Coronary artery (tissue), 2 donors: Measurements from ENCODE around the gene MEAK7.

ENCODE experiments used
- DNase-seq: peaks from one replicate; pipeline ENCODE4 v3.0.0-alpha.2; 2017; ENCODE audit warnings: low spot score
- H3K27ac ChIP-seq, 2 donors: fragments of 200-600 bp; sonication (generic); one replicate each; pipeline ENCODE4 v1.5.1; 2016 to 2019
- H3K4me3 ChIP-seq: fragments of 200-600 bp; sonication (generic); 2 replicates; pipeline ENCODE4 v1.5.1; 2016; ENCODE audit warnings: mild to moderate bottlenecking, moderate library complexity
- TF ChIP-seq, protein P1 (sequence below): fragments of 200-600 bp; sonication (generic); IDR thresholded peaks from one replicate; pipeline ENCODE4 v1.5.1; 2019; ENCODE audit warnings: antibody characterized with exemption

MEAK7 gene

DNA sequence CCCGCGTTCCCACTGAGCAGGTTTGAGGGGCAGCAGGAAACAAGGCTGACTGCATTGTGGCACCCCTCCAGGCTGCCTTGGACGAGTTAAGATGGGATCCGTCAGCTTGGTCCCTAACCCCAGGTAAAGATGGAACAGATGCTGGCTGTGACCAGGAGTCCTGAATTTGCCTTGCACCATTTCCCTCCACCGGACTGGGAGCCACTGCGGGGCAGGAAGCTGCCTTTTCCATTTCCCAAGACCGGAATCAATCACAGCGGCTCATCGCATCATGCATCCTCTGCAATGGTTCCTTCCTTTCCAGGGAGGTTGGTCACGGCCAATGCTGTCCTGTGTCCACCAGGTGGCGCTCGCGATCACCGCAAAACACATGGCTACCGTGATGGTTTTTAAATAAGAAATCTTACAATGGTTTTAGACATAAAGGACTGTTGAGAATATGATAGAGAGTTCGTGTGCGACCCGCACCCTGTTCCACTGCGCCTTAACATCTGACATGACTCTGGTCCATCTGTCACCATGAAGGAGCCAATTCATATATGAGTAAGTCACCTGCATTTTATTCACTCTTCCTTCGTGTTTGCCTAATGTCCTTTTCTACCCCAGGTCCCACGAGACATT, 6.8 kb upstream of the MEAK7 start:
- TF ChIP-seq, protein P1, sequence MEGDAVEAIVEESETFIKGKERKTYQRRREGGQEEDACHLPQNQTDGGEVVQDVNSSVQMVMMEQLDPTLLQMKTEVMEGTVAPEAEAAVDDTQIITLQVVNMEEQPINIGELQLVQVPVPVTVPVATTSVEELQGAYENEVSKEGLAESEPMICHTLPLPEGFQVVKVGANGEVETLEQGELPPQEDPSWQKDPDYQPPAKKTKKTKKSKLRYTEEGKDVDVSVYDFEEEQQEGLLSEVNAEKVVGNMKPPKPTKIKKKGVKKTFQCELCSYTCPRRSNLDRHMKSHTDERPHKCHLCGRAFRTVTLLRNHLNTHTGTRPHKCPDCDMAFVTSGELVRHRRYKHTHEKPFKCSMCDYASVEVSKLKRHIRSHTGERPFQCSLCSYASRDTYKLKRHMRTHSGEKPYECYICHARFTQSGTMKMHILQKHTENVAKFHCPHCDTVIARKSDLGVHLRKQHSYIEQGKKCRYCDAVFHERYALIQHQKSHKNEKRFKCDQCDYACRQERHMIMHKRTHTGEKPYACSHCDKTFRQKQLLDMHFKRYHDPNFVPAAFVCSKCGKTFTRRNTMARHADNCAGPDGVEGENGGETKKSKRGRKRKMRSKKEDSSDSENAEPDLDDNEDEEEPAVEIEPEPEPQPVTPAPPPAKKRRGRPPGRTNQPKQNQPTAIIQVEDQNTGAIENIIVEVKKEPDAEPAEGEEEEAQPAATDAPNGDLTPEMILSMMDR: peak; percentile 82
- Histone ChIP-seq H3K27ac (no peak overlapping the region), H3K4me3 (peak overlapping the region; percentile 46)
- peak; percentile 87 for DNase-seq

DNA sequence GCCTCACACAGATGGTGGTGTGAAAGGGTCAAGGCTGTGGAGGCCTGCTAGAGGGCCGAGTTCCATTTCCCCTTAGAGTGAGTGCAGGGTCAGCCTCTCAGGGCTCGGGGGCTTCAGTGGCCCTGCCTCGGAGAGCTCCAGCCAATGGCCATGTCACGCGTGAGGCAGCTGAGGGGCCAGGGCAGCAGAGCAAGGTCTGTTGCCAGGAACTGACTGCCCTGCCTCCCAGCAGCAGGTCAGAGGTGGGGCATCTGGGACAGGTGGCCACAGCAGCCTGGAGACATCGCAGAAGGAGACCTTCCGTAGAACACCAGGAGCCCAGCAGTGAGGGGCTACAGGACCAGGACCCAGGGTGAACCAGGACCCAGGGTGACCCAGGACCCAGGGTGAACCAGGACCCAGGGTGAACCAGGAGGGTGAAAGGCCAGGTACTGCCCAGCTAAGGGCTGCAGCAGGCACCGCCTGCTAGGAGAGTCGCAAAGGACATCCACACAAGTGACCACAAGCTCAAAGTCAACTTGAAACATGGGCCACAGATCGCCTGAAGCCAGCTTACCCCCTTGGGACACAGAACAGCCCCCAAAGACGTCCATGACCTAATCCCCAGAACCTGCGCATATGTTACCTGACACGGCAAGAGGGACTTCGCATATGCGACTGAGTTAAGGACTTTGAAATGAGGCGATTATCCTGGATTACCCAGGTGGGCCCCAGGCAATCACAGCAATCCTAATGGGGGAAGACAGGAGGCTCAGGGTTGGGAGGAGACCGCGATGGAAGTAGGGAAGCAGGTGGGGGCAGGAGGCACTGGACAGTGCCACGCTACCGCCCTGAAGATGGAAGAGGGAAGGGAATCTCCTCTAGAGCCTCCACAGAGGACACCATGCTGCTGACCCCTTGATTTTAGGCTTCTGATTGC, 4.8 kb upstream of the MEAK7 start:
- H3K27ac ChIP-seq: no peak overlapping the region
- DNase-seq: no peak
- TF ChIP-seq, protein P1: no peak
- H3K4me3 ChIP-seq: no peak overlapping the region

DNA sequence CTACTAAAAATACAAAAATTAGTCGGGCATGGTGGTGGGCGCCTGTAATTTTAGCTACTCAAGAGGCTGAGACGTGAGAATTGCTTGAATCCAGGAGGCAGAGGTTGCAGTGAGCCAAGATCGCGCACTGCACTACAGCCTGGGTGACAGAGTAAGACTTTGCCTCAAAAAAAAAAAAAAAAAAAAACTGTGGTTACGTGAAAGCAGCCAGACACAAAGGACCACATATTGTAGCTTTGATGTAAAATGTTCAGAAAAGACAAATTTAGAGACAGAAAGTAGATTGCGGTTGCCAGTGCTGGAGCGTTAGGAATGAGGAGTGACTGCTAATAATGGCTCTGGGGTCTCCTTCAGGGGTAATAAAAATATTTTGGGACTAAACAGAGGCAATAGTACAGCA, 4.0 kb upstream of the MEAK7 start:
- DNase-seq: no peak

DNA sequence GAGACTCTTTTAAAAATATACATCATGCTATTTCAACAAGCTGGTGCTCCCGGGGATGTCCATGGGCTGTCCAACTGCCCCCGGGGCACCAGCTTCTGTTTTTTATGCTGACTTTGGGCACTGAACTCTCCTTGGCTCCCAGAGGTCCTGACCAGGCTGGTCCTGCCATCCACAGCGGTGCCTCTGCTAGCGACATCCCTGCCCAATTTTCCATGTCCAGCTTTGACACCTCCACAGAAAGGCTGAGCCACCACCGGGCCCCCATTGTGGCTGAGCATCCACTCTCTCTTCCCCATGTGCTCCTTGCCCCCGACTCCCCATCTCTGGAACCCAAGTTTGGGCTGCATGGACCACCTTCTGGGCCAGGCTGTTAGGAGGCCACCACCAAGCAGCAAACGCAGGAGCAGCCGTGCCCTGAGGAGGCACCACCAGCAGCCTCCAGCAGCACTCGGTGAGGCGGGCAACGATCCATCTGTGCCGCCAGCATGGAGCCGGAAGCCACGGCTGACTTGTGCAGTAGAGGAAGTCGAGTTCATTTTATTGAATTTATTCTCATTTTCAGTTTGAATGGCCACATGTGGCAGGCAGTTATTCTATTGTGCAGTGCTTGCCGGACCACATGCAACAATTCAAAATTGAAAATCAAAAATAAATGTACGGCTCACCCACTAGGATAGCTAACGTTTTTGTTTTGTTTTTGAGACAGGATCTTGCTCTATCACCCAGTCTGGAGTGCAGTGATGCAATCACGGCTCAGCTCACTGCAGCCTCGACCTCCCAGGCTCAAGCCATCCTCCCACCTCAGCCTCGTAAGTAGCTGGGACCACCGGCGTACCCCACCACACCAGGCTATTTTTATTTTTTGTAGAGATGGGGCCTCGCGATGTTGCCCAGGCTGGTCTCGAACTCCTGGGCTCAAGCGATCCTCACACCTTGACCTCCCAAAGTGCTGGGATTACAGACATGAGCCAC, 2.8 kb upstream of the MEAK7 start:
- DNase-seq: no peak
- TF ChIP-seq, protein P1: no peak
- Histone ChIP-seq H3K27ac (no peak overlapping the region), H3K4me3 (no peak overlapping the region)

More for the DNA sequence above, 4.0 kb upstream of the MEAK7 start:
- TF ChIP-seq, protein P1: no peak
- no peak overlapping the region for H3K27ac ChIP-seq
- no peak overlapping the region for H3K4me3 ChIP-seq

DNA sequence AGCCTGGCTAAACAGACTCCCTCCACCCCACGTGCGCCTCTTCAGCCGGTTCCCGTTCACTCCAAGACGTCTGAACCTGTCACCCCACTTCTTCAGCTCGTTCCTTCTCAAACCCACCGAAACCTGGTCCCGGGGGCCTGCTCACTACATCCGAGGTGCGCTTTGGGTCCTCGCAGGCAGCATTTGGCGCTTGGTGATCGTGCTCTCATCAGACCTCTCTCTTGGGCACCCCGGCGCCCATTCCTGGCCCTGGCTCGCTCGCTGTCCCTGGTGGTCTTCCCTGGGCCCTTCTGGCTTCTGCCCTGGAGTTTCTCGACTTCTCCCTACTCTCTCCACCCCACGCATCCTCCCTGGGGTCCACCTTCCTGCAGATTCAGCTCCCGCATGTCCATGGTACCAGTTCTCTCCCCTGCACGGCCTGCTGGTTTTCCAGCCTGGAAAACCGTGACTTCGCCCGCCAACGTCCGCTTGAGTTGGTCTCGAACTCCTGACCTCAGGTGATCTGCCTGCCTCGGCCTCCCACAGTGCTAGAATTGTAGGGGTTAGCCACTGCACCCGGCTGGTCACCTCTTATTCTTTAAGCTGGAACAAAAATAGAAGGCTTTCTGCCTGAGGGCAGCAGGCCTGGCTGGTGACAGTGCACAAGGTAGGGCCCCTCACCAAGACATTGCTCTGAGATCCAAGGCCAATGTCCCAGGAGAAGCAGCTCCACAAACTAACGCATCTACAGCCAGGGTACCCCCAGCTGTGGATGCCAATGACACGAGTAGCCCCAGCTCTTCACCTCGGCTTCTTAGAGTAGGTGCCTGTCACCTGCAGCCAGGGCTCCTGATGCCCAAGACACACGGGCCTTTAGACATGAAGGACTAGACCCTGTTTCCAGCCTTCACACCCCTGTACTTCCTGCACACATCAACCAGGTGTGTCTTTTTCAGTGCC, 1.1 kb upstream of the MEAK7 start:
- no peak for DNase-seq
- TF ChIP-seq, protein P1: no peak
- Histone ChIP-seq H3K27ac (peak overlapping the region; percentile 53 to 93), H3K4me3 (peak overlapping the region; percentile 89)
